Naive thymus-derived CD8-positive, alpha-beta T cell (primary cell): ENCODE results near the gene SMIM41. TPM values are rescaled to one million over a fixed set of nuclear protein-coding genes. Genes with fewer than 3 reads are reported as not detected.
A peak's percentile ranks its signal among the peaks of the same experiment; 100 is the strongest.

Experiments
- ATAC-seq, 2 donors: fragments of 150-1000 bp; cut with Tn5 transposase in 1 of 2; sonication (Bioruptor Pico), chemical (Tn5 transposase) in 1 of 2; 1 replicate in 1 of 2; 2 replicates in 1 of 2; pipeline ENCODE4 v1.10.0; 2021; ENCODE audit warnings: mild to moderate bottlenecking in 2 of 2, moderate library complexity in 2 of 2
- POLR2A ChIA-PET: fragments of 350-600 bp; sonication (Branson Sonifier 250); formaldehyde crosslinking; loops from one replicate; lab custom pipeline; 2021; ENCODE audit warnings: antibody characterized with exemption; lab: Charles Lee
- DNase-seq, 10 donors: peaks; one replicate each; pipeline versions ENCODE4 v3.0.0 to v3.0.0-alpha.2; 2020 to 2022
- H3K27ac Mint-ChIP-seq, 10 donors: one replicate each; pipeline ENCODE4 v1.8.0; 2020 to 2022; ENCODE audit warnings: mild to moderate bottlenecking in 10 of 10, mixed read lengths in 10 of 10, moderate library complexity in 4 of 10, inconsistent platforms in 1 of 10
- H3K27me3 Mint-ChIP-seq, 5 donors: one replicate each; pipeline ENCODE4 v1.8.0; 2021 to 2022; ENCODE audit warnings: mixed read lengths in 5 of 5
- H3K36me3 Mint-ChIP-seq, 3 donors: one replicate each; pipeline ENCODE4 v1.8.0; 2020 to 2022; ENCODE audit warnings: mixed read lengths in 3 of 3, mild to moderate bottlenecking in 2 of 3, inconsistent platforms in 1 of 3
- H3K4me1 Mint-ChIP-seq, 4 donors: one replicate each; pipeline ENCODE4 v1.8.0; 2021 to 2022; ENCODE audit warnings: mixed read lengths in 4 of 4
- H3K4me3 Mint-ChIP-seq, 10 donors: one replicate each; pipeline ENCODE4 v1.8.0; 2020 to 2022; ENCODE audit warnings: mild to moderate bottlenecking in 10 of 10, mixed read lengths in 10 of 10, moderate library complexity in 6 of 10, inconsistent platforms in 1 of 10
- H3K9me3 Mint-ChIP-seq, 9 donors: one replicate each; pipeline ENCODE4 v1.8.0; 2020 to 2022; ENCODE audit warnings: mixed read lengths in 9 of 9, mild to moderate bottlenecking in 3 of 9, inconsistent platforms in 1 of 9, moderate library complexity in 1 of 9
- polyA plus RNA-seq, 3 donors: library from polyadenylated mRNA; unstranded; fragments of 300-500 nt; fragmentation: Illumina TruSeq; gene quantifications; one replicate each; pipeline ENCODE4 v1.2.3, GENCODE V29; 2021
- total RNA-seq, 8 experiments: library from RNA in 2 of 8; stranded (reverse) in 2 of 8; gene quantifications; one replicate each; pipeline ENCODE4 v1.2.3 and lab custom pipeline; 2021 to 2026

The SMIM41 gene
- total and polyA plus RNA-seq, 5 experiments from 2014 or later = not detected

DNA sequence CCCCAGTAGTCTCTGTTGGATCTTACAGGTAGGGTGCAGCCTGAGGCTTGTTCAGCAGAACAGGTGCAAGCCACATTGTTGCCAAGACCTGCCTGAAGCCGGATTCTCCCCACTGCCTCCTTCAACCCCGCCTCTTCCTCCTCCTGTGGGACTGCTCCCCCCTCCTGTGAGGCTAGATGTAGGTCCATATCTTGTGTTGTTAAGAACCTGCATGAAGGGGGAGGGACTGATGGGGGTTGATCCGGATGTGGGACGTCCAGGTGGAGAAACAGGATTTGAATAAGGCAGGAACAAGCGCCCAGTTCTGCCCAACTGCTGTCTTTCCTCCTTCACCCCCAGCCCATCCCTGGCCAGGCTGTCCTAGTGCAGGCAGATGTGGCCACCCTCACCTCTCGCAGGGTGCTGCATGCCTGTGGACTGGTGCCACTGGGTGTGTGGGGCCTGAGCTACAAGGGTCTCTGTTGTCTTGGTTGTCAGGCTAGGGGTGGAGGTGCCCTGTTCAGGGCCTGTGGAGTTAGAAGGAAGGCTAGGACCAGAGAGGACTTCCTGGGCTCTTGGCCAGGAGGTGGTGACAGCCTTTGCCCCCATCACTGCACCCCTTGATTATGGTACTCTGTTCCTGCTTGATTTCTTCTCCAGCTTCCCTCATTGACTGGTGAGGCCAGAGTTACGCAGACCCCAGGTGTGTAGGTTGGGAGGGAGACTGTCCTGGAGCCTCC lies 26.9 kb upstream of the SMIM41 start:
- POLR2A ChIA-PET = interaction anchor here (0.5 to 3.2 kb wide), 4 partner anchors 17 to 591 kb away, joined by 3 to 24 read pairs (median 9); partner anchors contain the start of gene ATG101
- no peaks in the 10 kb centered on the region for H3K9me3 Mint-ChIP-seq
- DNase-seq (peak in 6 of 10 donors; percentile 24 to 72 (median 40)), ATAC-seq (no peak)
- peaks cover 26 to 46% (median 37%) of the 10 kb centered on the region in 4 donors for H3K4me1 Mint-ChIP-seq
- H3K36me3 Mint-ChIP-seq = no peaks in the 10 kb centered on the region
- peak overlapping the region in 9 of 10 donors; percentile 90 to 100 (median 99) for H3K27ac Mint-ChIP-seq
- peak overlapping the region; percentile 91 to 98 (median 94) for H3K4me3 Mint-ChIP-seq
- peaks cover 0 to 10% (median 6%) of the 10 kb centered on the region in 5 donors for H3K27me3 Mint-ChIP-seq

DNA sequence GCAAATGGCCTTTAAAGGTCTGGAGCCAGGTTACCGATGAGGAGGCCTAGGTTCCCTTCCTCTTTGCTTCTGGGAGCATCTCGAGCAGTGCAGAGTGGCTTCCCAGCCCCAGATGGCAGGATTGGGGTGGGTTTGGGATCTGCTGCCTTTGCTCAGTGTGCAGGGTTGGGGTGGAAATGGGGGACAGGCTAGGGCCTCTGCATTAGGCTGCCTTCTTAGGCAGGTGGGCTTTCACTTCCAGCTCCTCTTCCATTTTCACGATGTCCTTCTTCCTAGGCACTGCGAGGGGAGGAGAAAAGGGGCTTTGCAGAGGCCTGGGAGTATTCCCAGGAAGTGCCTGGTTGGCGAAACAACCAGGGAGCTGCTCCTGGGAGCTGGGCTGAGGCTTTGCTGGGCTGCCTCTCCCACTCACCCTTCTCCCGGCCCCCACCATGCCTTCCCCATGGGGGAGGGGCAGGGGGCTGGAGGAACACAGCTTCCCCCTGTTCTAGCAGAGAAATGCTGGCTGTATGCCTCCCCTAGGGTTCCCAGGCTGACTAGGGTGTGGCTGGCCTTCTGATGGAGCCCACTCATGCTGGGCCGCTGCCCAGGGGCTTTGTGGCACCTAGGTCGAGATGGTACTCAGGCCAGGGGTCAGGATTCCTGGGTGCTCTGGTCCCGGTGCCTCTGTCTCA lies 25.8 kb upstream of the SMIM41 start:
- POLR2A ChIA-PET = no interaction called here
- no peak for ATAC-seq
- Mint-ChIP-seq H3K4me3 (peak overlapping the region in 1 of 10 donors; percentile 20), H3K4me1 (peaks cover 26 to 46% (median 36%) of the 10 kb centered on the region in 4 donors), H3K9me3 (no peaks in the 10 kb centered on the region), H3K36me3 (no peaks in the 10 kb centered on the region), H3K27ac (peak overlapping the region in 5 of 10 donors; percentile 41 to 100 (median 83)), H3K27me3 (peaks cover 0 to 10% (median 6%) of the 10 kb centered on the region in 5 donors)
- no peak for DNase-seq

DNA sequence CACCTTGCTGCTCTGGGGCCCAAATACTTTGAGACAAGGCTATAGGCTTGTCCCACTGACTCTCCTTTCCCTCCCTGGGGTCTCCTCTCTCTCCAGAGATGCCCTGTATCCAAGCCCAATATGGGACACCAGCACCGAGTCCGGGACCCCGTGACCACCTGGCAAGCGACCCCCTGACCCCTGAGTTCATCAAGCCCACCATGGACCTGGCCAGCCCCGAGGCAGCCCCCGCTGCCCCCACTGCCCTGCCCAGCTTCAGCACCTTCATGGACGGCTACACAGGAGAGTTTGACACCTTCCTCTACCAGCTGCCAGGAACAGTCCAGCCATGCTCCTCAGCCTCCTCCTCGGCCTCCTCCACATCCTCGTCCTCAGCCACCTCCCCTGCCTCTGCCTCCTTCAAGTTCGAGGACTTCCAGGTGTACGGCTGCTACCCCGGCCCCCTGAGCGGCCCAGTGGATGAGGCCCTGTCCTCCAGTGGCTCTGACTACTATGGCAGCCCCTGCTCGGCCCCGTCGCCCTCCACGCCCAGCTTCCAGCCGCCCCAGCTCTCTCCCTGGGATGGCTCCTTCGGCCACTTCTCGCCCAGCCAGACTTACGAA lies 25.2 kb upstream of the SMIM41 start:
- POLR2A ChIA-PET = no interaction called here
- no peaks in the 10 kb centered on the region for H3K36me3 Mint-ChIP-seq
- DNase-seq = no peak
- ATAC-seq = no peak
- peaks cover 0 to 5% (median 4%) of the 10 kb centered on the region in 5 donors for H3K27me3 Mint-ChIP-seq
- H3K27ac Mint-ChIP-seq = peak overlapping the region in 4 of 10 donors; percentile 41 to 81 (median 69)
- peaks cover 23 to 42% (median 32%) of the 10 kb centered on the region in 4 donors for H3K4me1 Mint-ChIP-seq
- H3K9me3 Mint-ChIP-seq = no peaks in the 10 kb centered on the region
- peak overlapping the region in 1 of 10 donors; percentile 18 for H3K4me3 Mint-ChIP-seq

DNA sequence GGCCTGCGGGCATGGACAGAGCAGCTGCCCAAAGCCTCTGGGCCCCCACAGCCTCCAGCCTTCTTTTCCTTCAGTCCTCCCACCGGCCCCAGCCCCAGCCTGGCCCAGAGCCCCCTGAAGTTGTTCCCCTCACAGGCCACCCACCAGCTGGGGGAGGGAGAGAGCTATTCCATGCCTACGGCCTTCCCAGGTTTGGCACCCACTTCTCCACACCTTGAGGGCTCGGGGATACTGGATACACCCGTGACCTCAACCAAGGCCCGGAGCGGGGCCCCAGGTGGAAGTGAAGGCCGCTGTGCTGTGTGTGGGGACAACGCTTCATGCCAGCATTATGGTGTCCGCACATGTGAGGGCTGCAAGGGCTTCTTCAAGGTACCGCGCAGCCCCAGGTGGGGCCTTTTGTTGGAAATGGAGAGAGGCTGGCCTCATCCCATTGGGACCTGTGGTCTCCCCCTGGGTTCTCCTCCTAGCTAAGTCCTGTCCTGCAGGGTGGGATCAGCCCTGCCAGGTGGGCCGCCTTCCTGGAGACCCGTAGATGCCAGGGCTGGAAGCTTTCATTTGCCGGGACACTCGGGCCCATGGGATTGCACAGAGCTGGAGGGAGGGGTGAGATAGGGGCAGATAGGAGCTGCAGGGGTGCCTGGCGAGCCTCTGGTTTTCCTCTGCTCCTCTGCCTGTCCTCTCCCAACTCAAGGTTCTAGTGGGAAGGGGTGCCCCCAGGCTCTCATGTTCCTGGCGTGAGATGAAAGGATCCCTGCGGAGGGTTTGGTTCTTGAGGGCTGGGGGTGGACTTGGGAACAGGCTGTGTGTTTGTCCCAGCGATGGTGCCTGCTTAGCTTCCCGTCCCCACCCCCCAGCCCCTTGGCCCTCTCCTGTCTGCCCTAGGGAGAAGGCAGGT lies 24.4 kb upstream of the SMIM41 start:
- Mint-ChIP-seq H3K27ac (peak overlapping the region in 2 of 10 donors; percentile 52 to 63), H3K4me1 (peaks cover 15 to 34% (median 25%) of the 10 kb centered on the region in 4 donors), H3K27me3 (no peaks in the 10 kb centered on the region), H3K4me3 (peak overlapping the region in 2 of 10 donors; percentile 18 to 25), H3K36me3 (no peaks in the 10 kb centered on the region), H3K9me3 (no peaks in the 10 kb centered on the region)
- POLR2A ChIA-PET = no interaction called here
- DNase-seq (no peak), ATAC-seq (no peak)

DNA sequence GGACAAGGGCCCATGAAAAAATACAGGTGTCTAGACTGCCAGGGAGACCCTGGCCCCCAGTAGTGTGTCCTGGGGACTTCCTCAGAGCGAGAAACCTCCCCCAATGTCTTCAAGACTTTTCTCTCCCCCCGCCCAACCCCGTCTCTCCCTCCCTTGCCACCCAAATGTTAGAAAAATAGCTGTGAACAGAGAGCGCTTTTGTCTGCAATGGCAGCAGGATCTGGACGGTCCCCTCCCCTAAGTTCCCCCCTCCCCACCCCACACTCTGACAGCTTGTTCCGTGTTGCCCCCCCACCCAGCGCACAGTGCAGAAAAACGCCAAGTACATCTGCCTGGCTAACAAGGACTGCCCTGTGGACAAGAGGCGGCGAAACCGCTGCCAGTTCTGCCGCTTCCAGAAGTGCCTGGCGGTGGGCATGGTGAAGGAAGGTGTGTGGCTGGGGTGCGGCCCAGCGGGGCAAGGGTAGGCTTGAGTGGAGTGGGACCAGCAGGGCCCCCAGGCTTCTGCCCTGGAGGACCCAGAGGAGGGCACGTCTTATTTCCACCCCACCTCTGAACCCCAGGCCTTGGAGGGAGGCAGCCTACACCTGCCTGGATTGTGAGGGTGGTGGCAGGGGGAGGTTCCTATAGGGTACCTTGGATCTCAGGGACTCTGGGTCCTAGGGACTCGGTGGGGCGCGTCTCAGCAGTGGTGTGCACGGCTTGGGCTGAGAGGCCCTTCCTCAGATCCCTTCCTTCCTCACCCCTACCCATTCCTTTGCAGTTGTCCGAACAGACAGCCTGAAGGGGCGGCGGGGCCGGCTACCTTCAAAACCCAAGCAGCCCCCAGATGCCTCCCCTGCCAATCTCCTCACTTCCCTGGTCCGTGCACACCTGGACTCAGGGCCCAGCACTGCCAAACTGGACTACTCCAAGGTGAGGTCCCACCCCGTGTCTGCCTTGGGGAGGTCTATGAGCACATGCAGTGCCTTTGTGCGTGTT lies 23.5 kb upstream of the SMIM41 start:
- Mint-ChIP-seq H3K36me3 (no peaks in the 10 kb centered on the region), H3K27me3 (no peaks in the 10 kb centered on the region), H3K4me1 (peaks cover 12 to 26% (median 20%) of the 10 kb centered on the region in 4 donors), H3K4me3 (no peak overlapping the region), H3K9me3 (no peaks in the 10 kb centered on the region), H3K27ac (no peak overlapping the region)
- DNase-seq (peak in 1 of 10 donors; percentile 33), ATAC-seq (no peak)
- POLR2A ChIA-PET = interaction anchor here (1.3 to 1.4 kb wide), 2 partner anchors 13 to 24 kb away, joined by 3 to 5 read pairs; partner anchors contain the start of gene ATG101

DNA sequence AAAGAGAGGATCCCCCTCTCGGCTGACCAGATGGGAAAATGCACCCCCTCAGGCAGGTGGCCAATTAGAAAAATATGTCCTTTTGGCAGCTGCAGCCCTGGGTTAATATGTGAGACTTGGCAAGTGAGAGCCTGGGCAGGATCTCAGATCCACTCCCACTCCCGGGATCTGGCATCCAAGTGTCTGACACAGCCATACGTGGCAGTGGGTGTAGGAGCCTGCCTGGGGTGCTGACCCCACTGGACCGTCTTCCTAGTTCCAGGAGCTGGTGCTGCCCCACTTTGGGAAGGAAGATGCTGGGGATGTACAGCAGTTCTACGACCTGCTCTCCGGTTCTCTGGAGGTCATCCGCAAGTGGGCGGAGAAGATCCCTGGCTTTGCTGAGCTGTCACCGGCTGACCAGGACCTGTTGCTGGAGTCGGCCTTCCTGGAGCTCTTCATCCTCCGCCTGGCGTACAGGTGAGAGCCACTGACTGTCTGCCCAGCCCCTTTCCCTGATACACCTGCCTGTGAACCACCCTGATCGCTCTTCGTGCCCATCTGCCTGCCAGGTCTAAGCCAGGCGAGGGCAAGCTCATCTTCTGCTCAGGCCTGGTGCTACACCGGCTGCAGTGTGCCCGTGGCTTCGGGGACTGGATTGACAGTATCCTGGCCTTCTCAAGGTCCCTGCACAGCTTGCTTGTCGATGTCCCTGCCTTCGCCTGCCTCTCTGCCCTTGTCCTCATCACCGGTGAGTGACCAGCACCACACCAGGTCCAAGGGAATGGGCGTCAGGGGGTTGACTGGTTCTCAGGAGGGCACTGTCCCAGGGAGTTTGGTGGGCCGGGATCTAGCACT lies 22.5 kb upstream of the SMIM41 start:
- POLR2A ChIA-PET = interaction anchor here (1.3 to 1.4 kb wide), 2 partner anchors 12 to 25 kb away, joined by 3 to 5 read pairs; partner anchors contain the start of gene ATG101
- Mint-ChIP-seq H3K9me3 (no peaks in the 10 kb centered on the region), H3K4me3 (no peak overlapping the region), H3K4me1 (peaks cover 5 to 16% (median 12%) of the 10 kb centered on the region in 4 donors), H3K27me3 (no peaks in the 10 kb centered on the region), H3K36me3 (no peaks in the 10 kb centered on the region), H3K27ac (peak overlapping the region in 3 of 10 donors; percentile 9 to 50 (median 22))
- ATAC-seq (no peak), DNase-seq (peak in 1 of 10 donors; percentile 18)

DNA sequence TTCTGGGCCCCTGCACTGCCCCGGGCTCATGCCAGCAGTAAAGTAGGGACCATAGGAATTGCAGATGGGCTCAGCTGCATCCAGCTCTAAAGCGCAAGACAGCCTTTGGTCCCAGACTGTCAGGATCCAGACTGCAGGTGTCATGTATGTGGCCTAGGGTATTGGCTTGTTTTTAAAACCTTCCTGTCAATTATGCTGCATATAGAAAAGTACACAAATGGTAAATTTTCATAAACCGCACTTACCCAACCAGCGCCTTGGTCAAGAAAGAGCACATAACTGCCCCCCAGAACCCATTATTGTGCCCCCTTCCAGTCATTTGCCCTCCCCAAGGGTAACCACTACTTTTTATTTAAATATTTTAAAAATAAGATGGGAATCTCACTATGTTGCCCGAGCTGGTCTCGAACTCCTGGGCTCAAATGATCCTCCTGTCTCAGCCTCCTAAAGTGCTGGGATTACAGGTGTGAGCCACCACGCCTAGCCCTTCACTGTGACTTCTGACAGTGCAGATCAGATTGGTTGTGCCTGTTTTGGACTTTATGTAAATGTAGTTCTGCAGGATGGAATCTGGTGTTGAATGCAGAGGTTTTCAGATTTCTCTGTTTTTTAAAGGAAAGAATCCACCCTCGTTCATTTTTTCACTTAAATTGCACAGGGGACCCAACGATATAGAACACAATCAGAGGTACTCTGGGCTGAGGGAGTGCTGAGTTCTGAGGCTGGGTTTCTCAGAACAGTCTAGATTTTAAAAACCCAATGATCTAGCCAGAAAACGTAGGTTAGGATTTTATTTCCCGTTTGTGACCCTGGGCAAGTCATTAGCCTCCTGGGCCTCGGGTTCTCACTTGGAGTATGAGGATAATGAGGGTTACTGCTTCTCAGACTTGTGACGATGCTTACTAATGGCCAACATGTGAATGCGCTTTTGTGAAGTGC lies 21.6 kb upstream of the SMIM41 start:
- H3K36me3 Mint-ChIP-seq = no peaks in the 10 kb centered on the region
- no peak overlapping the region for H3K4me3 Mint-ChIP-seq
- DNase-seq = no peak
- no peak for ATAC-seq
- POLR2A ChIA-PET = interaction anchor here (1.4 kb wide), 1 partner anchor 25 kb away, joined by 5 read pairs; no protein-coding TSS in a partner anchor
- peaks cover 3 to 7% (median 4%) of the 10 kb centered on the region in 4 donors for H3K4me1 Mint-ChIP-seq
- H3K27ac Mint-ChIP-seq = peak overlapping the region in 1 of 10 donors; percentile 4
- no peaks in the 10 kb centered on the region for H3K9me3 Mint-ChIP-seq
- H3K27me3 Mint-ChIP-seq = no peaks in the 10 kb centered on the region

DNA sequence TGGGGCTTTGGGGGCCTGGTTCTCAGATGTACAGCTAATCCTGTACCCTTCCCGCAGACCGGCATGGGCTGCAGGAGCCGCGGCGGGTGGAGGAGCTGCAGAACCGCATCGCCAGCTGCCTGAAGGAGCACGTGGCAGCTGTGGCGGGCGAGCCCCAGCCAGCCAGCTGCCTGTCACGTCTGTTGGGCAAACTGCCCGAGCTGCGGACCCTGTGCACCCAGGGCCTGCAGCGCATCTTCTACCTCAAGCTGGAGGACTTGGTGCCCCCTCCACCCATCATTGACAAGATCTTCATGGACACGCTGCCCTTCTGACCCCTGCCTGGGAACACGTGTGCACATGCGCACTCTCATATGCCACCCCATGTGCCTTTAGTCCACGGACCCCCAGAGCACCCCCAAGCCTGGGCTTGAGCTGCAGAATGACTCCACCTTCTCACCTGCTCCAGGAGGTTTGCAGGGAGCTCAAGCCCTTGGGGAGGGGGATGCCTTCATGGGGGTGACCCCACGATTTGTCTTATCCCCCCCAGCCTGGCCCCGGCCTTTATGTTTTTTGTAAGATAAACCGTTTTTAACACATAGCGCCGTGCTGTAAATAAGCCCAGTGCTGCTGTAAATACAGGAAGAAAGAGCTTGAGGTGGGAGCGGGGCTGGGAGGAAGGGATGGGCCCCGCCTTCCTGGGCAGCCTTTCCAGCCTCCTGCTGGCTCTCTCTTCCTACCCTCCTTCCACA lies 20.7 kb upstream of the SMIM41 start:
- peak in 1 of 10 donors; percentile 31 for DNase-seq
- ATAC-seq = no peak
- H3K27ac Mint-ChIP-seq = peak overlapping the region in 4 of 10 donors; percentile 4 to 48 (median 33)

More for the DNA sequence above, 20.7 kb upstream of the SMIM41 start:
- POLR2A ChIA-PET = interaction anchor here (1.9 to 2.9 kb wide), 2 partner anchors 9 to 12 kb away, joined by 9 to 13 read pairs; partner anchors contain the start of gene ATG101
- Mint-ChIP-seq H3K27me3 (no peaks in the 10 kb centered on the region), H3K4me1 (peaks cover 0 to 3% (median under 1%) of the 10 kb centered on the region in 4 donors), H3K9me3 (no peaks in the 10 kb centered on the region), H3K4me3 (no peak overlapping the region), H3K36me3 (no peaks in the 10 kb centered on the region)
